Brain microvascular endothelial cell (primary cell): ENCODE results near the gene NBAS.
A peak's percentile ranks its signal among the peaks of the same experiment; 100 is the strongest.

Experiments
- DNase-seq: peaks from one replicate; pipeline ENCODE4 v3.0.0-alpha.2; 2020
- H3K27ac ChIP-seq: fragments of 250-450 bp; sonication (Bioruptor Pico); 2 replicates; pipeline ENCODE4 v1.5.1; 2020; ENCODE audit warnings: mild to moderate bottlenecking, moderate library complexity
- H3K27me3 ChIP-seq: fragments of 250-450 bp; sonication (Bioruptor Pico); replicated peaks from 2 replicates; pipeline ENCODE4 v1.5.1; 2020; ENCODE audit warnings: mild to moderate bottlenecking
- H3K36me3 ChIP-seq: fragments of 250-450 bp; sonication (Bioruptor Pico); replicated peaks from 2 replicates; pipeline ENCODE4 v1.5.1; 2020; ENCODE audit warnings: mild to moderate bottlenecking
- H3K4me3 ChIP-seq: 2 replicates; pipeline ENCODE4 v1.5.1; 2011; ENCODE audit warnings: low read depth, mild to moderate bottlenecking, control low read depth, low read length, moderate library complexity
- CTCF ChIP-seq: IDR thresholded peaks from 2 replicates; pipeline ENCODE4 v1.5.1; 2011; ENCODE audit warnings: low read depth, mild to moderate bottlenecking, moderate library complexity, low read length, control low read depth, inconsistent platforms; ENCODE audit errors: missing control alignments
- in situ Hi-C: cut with HindIII; loops from 2 replicates; pipeline ENCODE4 v1.10.0; 2017; ENCODE audit warnings: low sequenced_read_pairs, low pct_ligation_motif_present

NBAS gene

GRCh38 chr2:15158532-15158931, 402.6 kb downstream of the NBAS start:
- TF ChIP-seq CTCF: no peak
- in situ Hi-C loops: no loop called here
- H3K27me3 ChIP-seq: no peaks in the 10 kb centered on the region
- no peak overlapping the region for H3K4me3 ChIP-seq
- no peak overlapping the region for H3K27ac ChIP-seq
- no peaks in the 10 kb centered on the region for H3K36me3 ChIP-seq
- no peak for DNase-seq

DNA sequence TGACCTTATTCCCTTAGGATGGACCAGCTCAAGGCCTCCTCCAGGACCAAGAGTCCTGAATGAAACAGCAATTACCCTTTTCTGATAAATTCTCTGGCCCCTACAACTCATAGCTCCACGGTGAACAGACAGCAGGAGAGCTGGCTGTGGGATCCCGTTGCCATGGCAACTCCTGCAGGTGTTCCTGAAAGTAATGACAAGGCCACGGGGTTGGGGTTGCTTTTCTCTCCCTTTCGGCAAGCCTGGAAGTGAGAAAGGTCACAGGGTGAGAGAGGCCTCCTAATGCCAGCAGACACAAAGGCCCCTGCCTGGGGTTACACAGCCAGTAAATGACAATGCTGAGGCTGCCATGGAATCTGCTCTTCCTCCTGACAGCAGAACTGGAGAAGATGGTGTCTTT, 403.0 kb downstream of the NBAS start:
- in situ Hi-C loops: no loop called here

DNA sequence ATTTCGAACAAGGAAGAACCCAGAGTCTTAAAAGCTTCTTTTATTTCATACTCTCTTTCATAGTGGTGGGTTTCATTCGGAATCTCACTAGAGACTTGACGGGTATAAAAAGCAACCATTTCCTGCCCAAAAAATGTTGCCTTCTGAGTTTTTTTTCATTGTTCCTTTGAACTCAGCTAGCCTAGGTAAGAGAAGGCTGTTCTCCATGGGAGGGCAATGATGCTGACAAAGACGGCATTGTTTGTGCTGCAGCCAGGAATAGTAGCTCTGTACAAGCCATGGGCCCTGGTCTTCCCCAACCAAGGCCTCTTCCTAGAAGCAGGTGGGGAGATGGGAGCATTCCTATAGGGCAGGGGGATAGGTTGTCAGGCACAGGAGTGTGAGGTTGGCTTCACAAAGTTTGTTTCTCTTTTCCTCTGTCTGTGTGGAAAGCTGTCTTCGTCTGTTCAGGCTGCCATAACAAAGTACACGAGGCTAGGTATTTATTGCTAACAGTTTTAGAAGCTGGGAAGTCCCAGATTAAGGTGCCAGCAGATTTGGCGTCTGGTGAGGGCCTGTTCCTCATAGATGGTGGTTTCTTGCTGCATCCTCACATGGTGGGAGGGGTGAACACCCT, 405.1 kb downstream of the NBAS start:
- in situ Hi-C loops: no loop called here
- no peaks in the 10 kb centered on the region for H3K27me3 ChIP-seq
- H3K4me3 ChIP-seq: no peak overlapping the region
- no peaks in the 10 kb centered on the region for H3K36me3 ChIP-seq
- TF ChIP-seq CTCF: no peak
- H3K27ac ChIP-seq: no peak overlapping the region
- no peak for DNase-seq

More for the DNA sequence above, 403.0 kb downstream of the NBAS start:
- no peak for DNase-seq
- Histone ChIP-seq H3K36me3 (no peaks in the 10 kb centered on the region), H3K27me3 (no peaks in the 10 kb centered on the region), H3K4me3 (no peak overlapping the region), H3K27ac (no peak overlapping the region)
- no peak for TF ChIP-seq CTCF

DNA sequence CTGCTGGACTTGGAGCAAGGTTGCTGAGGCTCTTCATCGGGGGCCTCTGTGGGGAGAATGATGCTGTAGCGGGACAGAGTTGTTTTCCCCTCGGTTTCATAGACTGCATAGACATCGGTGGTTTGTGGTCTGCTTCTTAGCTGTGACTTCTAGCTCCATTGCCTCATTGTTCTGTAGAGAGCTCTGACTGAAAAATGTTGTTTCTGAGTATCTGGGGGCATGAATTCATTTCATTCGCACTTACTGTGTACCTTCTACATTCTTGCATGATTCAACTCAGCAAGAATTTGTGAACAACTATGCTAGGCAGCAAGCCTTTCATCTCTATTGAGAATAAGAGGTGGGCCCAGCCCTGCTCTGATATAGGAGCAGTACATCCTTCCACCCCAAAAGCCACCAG, 406.8 kb downstream of the NBAS start:
- peak; percentile 42 for DNase-seq

GRCh38 chr2:15152382-15152781, 408.8 kb downstream of the NBAS start:
- no peak for TF ChIP-seq CTCF
- H3K27ac ChIP-seq: no peak overlapping the region
- DNase-seq: no peak
- no peaks in the 10 kb centered on the region for H3K27me3 ChIP-seq
- in situ Hi-C loops: no loop called here
- no peak overlapping the region for H3K4me3 ChIP-seq
- no peaks in the 10 kb centered on the region for H3K36me3 ChIP-seq

More for the DNA sequence above, 406.8 kb downstream of the NBAS start:
- in situ Hi-C loops: no loop called here
- Histone ChIP-seq H3K27ac (no peak overlapping the region), H3K27me3 (no peaks in the 10 kb centered on the region), H3K36me3 (no peaks in the 10 kb centered on the region), H3K4me3 (no peak overlapping the region)
- TF ChIP-seq CTCF: no peak

- TF ChIP-seq CTCF: no peak
- no peaks in the 10 kb centered on the region for H3K27me3 ChIP-seq
- no peaks in the 10 kb centered on the region for H3K36me3 ChIP-seq
- DNase-seq: no peak
- in situ Hi-C loops: no loop called here
- no peak overlapping the region for H3K4me3 ChIP-seq
- H3K27ac ChIP-seq: no peak overlapping the region
Observed at GRCh38 chr2:15149063-15149462, 412.1 kb downstream of the NBAS start.
